CD4-positive, alpha-beta T cell treated with Interferon alpha-2 for 1 hour (primary cell): Measurements from ENCODE around the gene BRWD1.
A peak's percentile ranks its signal among the peaks of the same experiment; 100 is the strongest.

ENCODE experiments used
- DNase-seq, 2 donors: peaks; one replicate each; pipeline ENCODE4 v3.0.0-alpha.2; 2020 to 2022

Gene BRWD1

GRCh38 chr21:39313571-39314142 is at the start of gene BRWD1:
TSS of gene BRWD1 (minus strand) at chr21:39313632. CDS start at chr21:39313491, 141 bp downstream.
- DNase-seq: peak; percentile 78 to 87

GRCh38 chr21:39362733-39363132 is 49.3 kb upstream of the BRWD1 start:
- DNase-seq: no peak

GRCh38 chr21:39359382-39359781 is 46.0 kb upstream of the BRWD1 start:
- no peak for DNase-seq

GRCh38 chr21:39353295-39353694 is 39.9 kb upstream of the BRWD1 start:
- DNase-seq: no peak

GRCh38 chr21:39350094-39351005 is 36.9 kb upstream of the BRWD1 start:
- no peak for DNase-seq

- DNase-seq: peak; percentile 95 to 96
These were observed 36.0 kb upstream of the BRWD1 start for GRCh38 chr21:39349211-39350093.

GRCh38 chr21:39348355-39349210 is 35.2 kb upstream of the BRWD1 start, which contains the start of gene HMGN1:
TSS of gene HMGN1 (minus strand) at chr21:39349088. CDS start at chr21:39348917, 171 bp downstream.
- peak; percentile 87 to 91 for DNase-seq

GRCh38 chr21:39348040-39348354 is 34.6 kb upstream of the BRWD1 start:
- DNase-seq: no peak

GRCh38 chr21:39347537-39347936 is 34.1 kb upstream of the BRWD1 start:
- no peak for DNase-seq

- DNase-seq: no peak
These were observed 33.4 kb upstream of the BRWD1 start for GRCh38 chr21:39346671-39347331.

GRCh38 chr21:39346206-39346605 is 32.8 kb upstream of the BRWD1 start:
- DNase-seq: no peak

GRCh38 chr21:39345440-39345839 is 32.0 kb upstream of the BRWD1 start:
- DNase-seq: no peak

- no peak for DNase-seq
These were observed 31.4 kb upstream of the BRWD1 start for GRCh38 chr21:39344848-39345247.

GRCh38 chr21:39341249-39341923 is 28.0 kb upstream of the BRWD1 start:
- no peak for DNase-seq

- no peak for DNase-seq
These were observed 27.3 kb upstream of the BRWD1 start for GRCh38 chr21:39340687-39341086.

- no peak for DNase-seq
These were observed 25.8 kb upstream of the BRWD1 start for GRCh38 chr21:39339231-39339630.

GRCh38 chr21:39336457-39337008 is 23.1 kb upstream of the BRWD1 start:
- no peak for DNase-seq

GRCh38 chr21:39334611-39335010 is 21.2 kb upstream of the BRWD1 start:
- no peak for DNase-seq

GRCh38 chr21:39332175-39332574 is 18.7 kb upstream of the BRWD1 start:
- DNase-seq: no peak

- DNase-seq: no peak
These were observed 16.6 kb upstream of the BRWD1 start for GRCh38 chr21:39330001-39330400.

- DNase-seq: no peak
These were observed 14.3 kb upstream of the BRWD1 start for GRCh38 chr21:39327727-39328126.
